Uterus (tissue), 4 donors: ENCODE measurements around the gene CDC42BPA. TPM values are rescaled to one million over a fixed set of nuclear protein-coding genes. Genes with fewer than 3 reads are reported as not detected.
"Not testable (repeated sequence)": the region's sequence is repeated elsewhere in the genome, so short reads cannot be mapped to it uniquely, and the experiment has no call there.

ENCODE experiments used
- DNase-seq, 2 donors: peaks; one replicate each; pipeline ENCODE4 v3.0.0-alpha.2; 2019 to 2020
- H3K27ac ChIP-seq, 2 donors: fragments of 200-600 bp; sonication (generic); 1 replicate in 1 of 2; 2 replicates in 1 of 2; pipeline ENCODE4 v1.5.1; 2016 to 2018
- H3K27me3 ChIP-seq, 2 donors: fragments of 200-600 bp; sonication (generic); one replicate each; pipeline ENCODE4 v1.5.1; 2018 to 2019; ENCODE audit warnings: control low read depth in 1 of 2
- H3K36me3 ChIP-seq, 2 donors: fragments of 200-600 bp; sonication (generic); one replicate each; pipeline ENCODE4 v1.5.1; 2019; ENCODE audit warnings: control low read depth in 1 of 2
- H3K4me1 ChIP-seq, 2 donors: fragments of 200-600 bp; sonication (generic); one replicate each; pipeline ENCODE4 v1.5.1; 2018 to 2019; ENCODE audit warnings: control low read depth in 1 of 2
- H3K4me3 ChIP-seq, 2 donors: fragments of 200-600 bp; sonication (generic); 1 replicate in 1 of 2; 2 replicates in 1 of 2; pipeline ENCODE4 v1.5.1; 2018 to 2019; ENCODE audit warnings: mild to moderate bottlenecking in 1 of 2
- H3K9me3 ChIP-seq, 2 donors: fragments of 200-600 bp; sonication (generic); one replicate each; pipeline ENCODE4 v1.5.1; 2019; ENCODE audit warnings: control low read depth in 1 of 2
- POLR2A ChIP-seq, 2 donors: fragments of 450-650 bp; IDR thresholded peaks; one replicate each; pipeline ENCODE4 v1.6.1; 2016; ENCODE audit warnings: antibody characterized with exemption in 2 of 2, mild to moderate bottlenecking in 1 of 2, moderate library complexity in 1 of 2
- intact Hi-C: fragments of 100-400 bp; cut with DNase I; formaldehyde crosslinking; loops from one replicate; pipeline ENCODE4 v1.15.1; 2023; ENCODE audit warnings: low total_unique reads
- total RNA-seq, 4 donors: library from RNA; depleted of rRNA in 3 of 4; stranded (reverse); fragments of >200 nt in 3 of 4; gene quantifications; one replicate each; pipeline versions ENCODE4 v1.1.0 to v1.2.4, GENCODE V29; 2014 to 2023
- TF ChIP-seq, protein P1 (sequence below), 4 experiments: fragments of 200-600 bp in 2 of 4; fragments of 450-650 bp in 2 of 4; sonication (generic) in 2 of 4; IDR thresholded peaks; one replicate each; pipeline ENCODE4 v1.5.1; 2016 to 2019; ENCODE audit warnings: antibody characterized with exemption in 4 of 4, mild to moderate bottlenecking in 2 of 4, moderate library complexity in 1 of 4
- donor health status: DM: yes; HTN: yes; CAD: no.

The CDC42BPA gene
- total RNA-seq, 4 donors from 2014 or later: 32.9 to 116 (median 55.2) TPM

DNA sequence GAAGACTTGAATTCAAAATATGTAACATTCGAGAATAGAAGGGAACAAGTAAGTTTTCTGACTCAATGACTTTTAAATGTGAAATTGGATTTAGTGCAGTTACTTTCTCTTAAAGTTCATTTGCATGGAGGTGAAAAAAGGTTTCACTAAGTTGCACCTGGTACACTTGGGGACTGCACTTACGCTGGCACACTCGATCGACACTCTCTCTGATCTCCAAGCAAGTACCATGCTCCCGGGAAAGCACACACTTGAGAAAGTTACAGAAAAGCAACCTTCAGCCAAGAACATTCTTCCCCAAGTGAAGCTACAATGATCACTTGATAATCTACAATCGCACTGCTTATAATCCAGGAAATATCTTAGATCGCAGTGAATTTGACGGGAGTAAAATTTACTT is 315.1 kb downstream of the CDC42BPA start:
- no peak overlapping the region for H3K4me3 ChIP-seq
- no peak overlapping the region for H3K27ac ChIP-seq
- H3K27me3 ChIP-seq: no peaks in the 10 kb centered on the region
- no peaks in the 10 kb centered on the region for H3K4me1 ChIP-seq
- TF ChIP-seq, protein P1, sequence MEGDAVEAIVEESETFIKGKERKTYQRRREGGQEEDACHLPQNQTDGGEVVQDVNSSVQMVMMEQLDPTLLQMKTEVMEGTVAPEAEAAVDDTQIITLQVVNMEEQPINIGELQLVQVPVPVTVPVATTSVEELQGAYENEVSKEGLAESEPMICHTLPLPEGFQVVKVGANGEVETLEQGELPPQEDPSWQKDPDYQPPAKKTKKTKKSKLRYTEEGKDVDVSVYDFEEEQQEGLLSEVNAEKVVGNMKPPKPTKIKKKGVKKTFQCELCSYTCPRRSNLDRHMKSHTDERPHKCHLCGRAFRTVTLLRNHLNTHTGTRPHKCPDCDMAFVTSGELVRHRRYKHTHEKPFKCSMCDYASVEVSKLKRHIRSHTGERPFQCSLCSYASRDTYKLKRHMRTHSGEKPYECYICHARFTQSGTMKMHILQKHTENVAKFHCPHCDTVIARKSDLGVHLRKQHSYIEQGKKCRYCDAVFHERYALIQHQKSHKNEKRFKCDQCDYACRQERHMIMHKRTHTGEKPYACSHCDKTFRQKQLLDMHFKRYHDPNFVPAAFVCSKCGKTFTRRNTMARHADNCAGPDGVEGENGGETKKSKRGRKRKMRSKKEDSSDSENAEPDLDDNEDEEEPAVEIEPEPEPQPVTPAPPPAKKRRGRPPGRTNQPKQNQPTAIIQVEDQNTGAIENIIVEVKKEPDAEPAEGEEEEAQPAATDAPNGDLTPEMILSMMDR (IDR thresholded peaks at IDR 0.05): no peak
- TF ChIP-seq POLR2A (IDR thresholded peaks at IDR 0.05): no peak
- intact Hi-C loops: no loop called here
- no peak for DNase-seq
- no peaks in the 10 kb centered on the region for H3K9me3 ChIP-seq
- H3K36me3 ChIP-seq: no peaks in the 10 kb centered on the region

DNA sequence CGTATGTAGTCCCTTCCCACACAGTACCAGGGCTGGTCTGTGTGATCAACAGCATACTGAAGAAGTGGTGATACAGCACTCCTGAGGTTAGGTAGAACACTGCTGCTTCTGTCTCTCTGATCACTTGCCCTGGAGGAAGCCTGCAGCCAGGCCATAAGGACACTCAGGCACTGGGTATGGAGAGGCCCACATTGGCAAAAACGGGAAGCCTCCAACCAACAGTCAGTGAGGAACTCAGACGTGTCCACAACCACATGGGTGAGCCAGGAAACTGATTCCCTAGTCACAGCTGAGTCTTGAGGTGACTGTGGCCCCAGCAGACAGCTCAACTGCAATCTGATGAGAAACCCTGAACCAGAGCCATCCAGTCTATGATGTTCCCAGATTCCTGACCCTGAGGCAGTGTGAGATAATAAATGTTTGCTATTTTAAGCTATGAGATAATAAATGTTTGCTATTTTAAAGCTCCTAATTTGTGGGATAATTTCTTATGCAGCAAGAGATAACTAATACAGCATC is 315.7 kb downstream of the CDC42BPA start:
- intact Hi-C loops: no loop called here
- no peak overlapping the region for H3K27ac ChIP-seq
- H3K9me3 ChIP-seq: no peaks in the 10 kb centered on the region
- H3K4me1 ChIP-seq: no peaks in the 10 kb centered on the region
- DNase-seq: no peak
- no peaks in the 10 kb centered on the region for H3K27me3 ChIP-seq
- TF ChIP-seq, protein P1 (IDR thresholded peaks at IDR 0.05): no peak
- TF ChIP-seq POLR2A (IDR thresholded peaks at IDR 0.05): no peak
- no peaks in the 10 kb centered on the region for H3K36me3 ChIP-seq
- H3K4me3 ChIP-seq: no peak overlapping the region

DNA sequence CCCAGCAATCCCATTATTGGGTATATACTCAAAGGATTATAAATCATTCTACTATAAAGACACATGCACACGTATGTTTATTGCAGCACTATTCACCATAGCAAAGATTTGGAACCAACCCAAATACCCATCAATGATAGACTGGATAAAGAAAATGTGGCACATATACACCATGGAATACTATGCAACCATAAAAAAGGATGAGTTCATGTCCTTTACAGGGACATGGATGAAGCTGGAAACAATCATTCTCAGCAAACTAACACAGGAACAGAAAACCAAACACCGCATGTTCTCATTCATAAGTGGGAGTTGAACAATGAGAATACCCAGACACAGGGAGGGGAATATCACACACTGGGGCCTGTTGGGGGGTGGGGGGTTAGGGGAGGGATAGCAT is 318.7 kb downstream of the CDC42BPA start:
- H3K27me3 ChIP-seq, intact Hi-C loops, H3K4me1 ChIP-seq, H3K36me3 ChIP-seq, H3K9me3 ChIP-seq, H3K27ac ChIP-seq, DNase-seq, H3K4me3 ChIP-seq: not testable (repeated sequence)

DNA sequence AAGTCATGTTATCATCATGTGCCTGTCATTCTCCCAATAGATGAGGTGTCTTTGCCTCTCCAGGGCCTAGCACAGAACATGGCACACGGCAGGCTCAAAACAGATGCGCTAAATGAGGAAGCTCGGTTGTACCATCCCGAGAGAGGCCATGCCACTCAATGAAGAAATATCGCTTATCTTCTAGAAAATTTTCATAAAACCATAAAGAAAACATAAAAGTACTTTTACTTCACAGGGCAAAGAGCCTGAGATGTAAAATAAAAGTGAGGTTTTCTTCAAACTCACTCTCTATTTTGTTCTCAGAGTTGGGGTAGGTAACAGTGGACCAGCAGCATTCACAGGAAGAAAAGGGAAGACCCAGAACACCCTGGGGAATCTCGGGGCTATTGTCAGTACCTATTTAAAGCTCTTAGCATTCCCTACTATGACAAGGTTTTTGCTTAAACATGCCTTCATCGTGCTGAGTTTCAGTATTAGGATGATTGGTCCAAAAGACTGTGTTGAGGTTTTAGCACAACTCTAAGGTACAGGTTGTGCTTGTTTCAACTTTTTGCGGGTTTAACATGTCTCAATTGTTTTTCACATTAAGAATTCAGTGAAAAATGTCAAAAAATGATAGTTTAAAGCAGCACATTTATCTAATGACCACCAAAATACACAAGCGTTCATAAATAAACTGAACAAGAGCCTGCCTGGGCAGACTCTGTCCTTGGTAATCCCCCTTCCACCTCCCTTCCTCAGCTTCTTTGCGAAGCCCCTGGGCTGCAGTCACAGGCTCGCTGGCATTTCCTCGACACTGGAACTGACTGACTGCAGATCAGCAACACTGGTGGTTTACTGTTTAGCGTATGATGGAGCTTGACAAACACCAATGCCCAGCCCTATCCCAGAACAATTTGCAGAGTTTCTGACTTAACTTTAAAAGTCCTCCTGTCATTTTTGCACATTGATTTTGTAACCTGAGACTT is 322.6 kb downstream of the CDC42BPA start:
- H3K9me3 ChIP-seq: no peaks in the 10 kb centered on the region
- no peak overlapping the region for H3K4me3 ChIP-seq
- no peaks in the 10 kb centered on the region for H3K36me3 ChIP-seq
- H3K27me3 ChIP-seq: no peaks in the 10 kb centered on the region
- H3K4me1 ChIP-seq: no peaks in the 10 kb centered on the region
- intact Hi-C loops: no loop called here
- no peak for DNase-seq
- TF ChIP-seq POLR2A (IDR thresholded peaks at IDR 0.05): no peak
- TF ChIP-seq, protein P1 (IDR thresholded peaks at IDR 0.05): no peak
- H3K27ac ChIP-seq: no peak overlapping the region

DNA sequence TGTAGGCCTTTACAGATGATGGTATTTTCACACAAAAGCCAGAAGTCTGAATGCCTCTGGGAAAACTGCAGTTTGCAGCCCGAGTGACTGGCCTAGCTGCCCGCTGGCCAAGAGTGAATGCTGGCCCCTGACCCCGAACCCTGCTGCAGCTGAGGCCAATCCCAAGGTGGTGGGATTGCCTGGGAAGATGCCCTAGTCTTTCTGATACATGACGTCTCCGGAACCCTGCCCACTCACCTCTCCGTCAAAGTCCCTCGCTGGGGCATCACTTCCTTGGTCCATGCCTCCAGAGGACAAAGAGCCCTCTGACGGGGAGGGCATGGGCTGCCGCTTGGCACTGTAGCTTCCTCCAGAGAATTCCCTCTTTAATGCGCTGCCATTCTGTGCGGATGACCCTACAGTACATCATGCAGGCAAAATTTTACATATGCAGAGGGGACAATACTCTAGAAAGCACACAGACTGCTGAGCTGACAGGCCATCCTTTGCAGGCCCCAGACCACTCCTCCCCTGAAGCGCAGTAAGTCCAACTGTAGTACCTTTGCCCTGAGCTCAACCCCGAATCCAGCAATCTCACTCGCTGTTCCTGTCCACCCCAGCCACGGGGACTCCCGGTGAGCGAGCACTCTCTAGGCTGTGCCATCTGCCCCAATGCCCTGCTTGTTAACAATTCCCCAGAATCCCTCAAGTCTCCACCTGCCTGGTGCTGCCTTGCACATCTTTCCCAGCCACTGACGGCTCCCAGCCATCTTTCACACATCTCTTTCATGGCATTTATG is 323.5 kb downstream of the CDC42BPA start:
- H3K27ac ChIP-seq: no peak overlapping the region
- H3K9me3 ChIP-seq: no peaks in the 10 kb centered on the region
- TF ChIP-seq, protein P1 (IDR thresholded peaks at IDR 0.05): no peak
- no peak for TF ChIP-seq POLR2A (IDR thresholded peaks at IDR 0.05)
- H3K36me3 ChIP-seq: no peaks in the 10 kb centered on the region
- H3K4me1 ChIP-seq: no peaks in the 10 kb centered on the region
- no peak for DNase-seq
- H3K27me3 ChIP-seq: no peaks in the 10 kb centered on the region
- no peak overlapping the region for H3K4me3 ChIP-seq
- intact Hi-C loops: no loop called here
